HepG2 (cell line): ENCODE data around the gene ABHD1. TPM values are rescaled to one million over a fixed set of nuclear protein-coding genes. Genes with fewer than 3 reads are reported as not detected.

Source experiments
- ATAC-seq: fragments of 200-7000 bp; cut with Tn5 transposase; 3 replicates; pipeline ENCODE4 v1.9.1; 2020; ENCODE audit warnings: mild to moderate bottlenecking, moderate library complexity
- BruUV-seq: library from RNA; stranded (reverse); fragments of 400-500 nt; replicated peaks from 2 replicates; lab custom pipeline; 2021; lab: Mats Ljungman, UMichigan
- CTCF ChIA-PET: fragments of 300-600 bp; formaldehyde crosslinking; extraction: SDS; loops from one replicate; lab custom pipeline; 2021; ENCODE audit warnings: low total read pairs, inconsistent platforms, low intra/inter-chr PET ratio; lab: Yijun Ruan, JAX
- POLR2A ChIA-PET: fragments of 350-600 bp; sonication (Branson Sonifier 250); formaldehyde crosslinking; loops from one replicate; lab custom pipeline; 2020; ENCODE audit warnings: antibody characterized with exemption, inconsistent platforms; lab: Yijun Ruan, JAX
- DNase-seq: peaks from one replicate; pipeline ENCODE4 v3.0.0-alpha.2; 2015; ENCODE audit warnings: low spot score
- FAIRE-seq: peaks from 3 replicates; lab custom pipeline; 2011; peaks lifted over from hg19 to GRCh38; lab: Jason Lieb, UNC
- H2AFZ ChIP-seq: one replicate; pipeline ENCODE4 v1.6.1; 2011; ENCODE audit warnings: low read length, inconsistent platforms
- H3K27ac ChIP-seq: fragments of 300-600 bp; 3 replicates; pipeline ENCODE4 v1.8.0; 2011; ENCODE audit warnings: mixed run types, mild to moderate bottlenecking, mixed read lengths, low read length, inconsistent platforms; ENCODE audit not compliant: insufficient read depth; ENCODE audit errors: extremely low read length
- H3K27me3 ChIP-seq, 2 experiments: fragments of 200-600 bp in 1 of 2; 2 replicates in 1 of 2; 3 replicates in 1 of 2; pipeline versions ENCODE4 v1.6.0 to v1.8.0; 2011; ENCODE audit warnings: low read length in 2 of 2, mild to moderate bottlenecking in 2 of 2, moderate library complexity in 2 of 2, inconsistent platforms in 1 of 2; ENCODE audit not compliant: insufficient read depth in 2 of 2, control insufficient read depth in 1 of 2
- H3K36me3 ChIP-seq, 2 experiments: fragments of 200-600 bp in 1 of 2; replicated peaks in 1 of 2; 2 replicates in 1 of 2; 3 replicates in 1 of 2; pipeline versions ENCODE4 v1.5.1 to v1.8.0; 2011; ENCODE audit warnings: low read length in 2 of 2, inconsistent platforms in 1 of 2; ENCODE audit not compliant: insufficient read depth in 2 of 2, control insufficient read depth in 1 of 2
- H3K4me1 ChIP-seq: 2 replicates; pipeline ENCODE4 v1.5.1; 2012; ENCODE audit warnings: low read length, inconsistent platforms; ENCODE audit not compliant: insufficient read depth
- H3K4me2 ChIP-seq: 2 replicates; pipeline ENCODE4 v1.6.0; 2011; ENCODE audit warnings: low read depth, low read length, inconsistent platforms
- H3K4me3 ChIP-seq, 3 experiments: fragments of 200-600 bp in 1 of 3; sonication (generic), shearing (Covaris generic) in 1 of 3; replicated peaks in 1 of 3; 2 replicates each; pipeline ENCODE4 v1.5.1; 2011 to 2016; ENCODE audit warnings: low read length in 3 of 3, inconsistent platforms in 2 of 3, low read depth in 2 of 3, mild to moderate bottlenecking in 2 of 3, control low read depth in 1 of 3, mixed read lengths in 1 of 3; ENCODE audit not compliant: insufficient read depth in 1 of 3
- H3K79me2 ChIP-seq: one replicate; pipeline ENCODE4 v1.6.1; 2011; ENCODE audit warnings: low read length, inconsistent platforms; ENCODE audit not compliant: insufficient read depth
- H3K9ac ChIP-seq: 2 replicates; pipeline ENCODE4 v1.6.0; 2011; ENCODE audit warnings: mild to moderate bottlenecking, low read depth, low read length, inconsistent platforms; ENCODE audit not compliant: insufficient read depth
- H3K9me3 ChIP-seq: 2 replicates; pipeline ENCODE4 v1.5.1; 2012; ENCODE audit warnings: mild to moderate bottlenecking, low read length
- H4K20me1 ChIP-seq: 2 replicates; pipeline ENCODE4 v1.6.0; 2011; ENCODE audit warnings: inconsistent platforms, mild to moderate bottlenecking, low read length, moderate library complexity; ENCODE audit not compliant: insufficient read depth
- ETV6 ChIP-seq: sonication (generic); formaldehyde crosslinking; conservative IDR thresholded peaks from 2 replicates; pipeline ENCODE4 v1.4.0; 2020; ENCODE audit warnings: missing genetic modification reagents
- HDAC2 ChIP-seq: sonication (generic); formaldehyde crosslinking; IDR thresholded peaks from 2 replicates; pipeline ENCODE4 v1.4.0; 2020; ENCODE audit warnings: missing genetic modification reagents
- HHEX ChIP-seq: IDR thresholded peaks from 2 replicates; pipeline ENCODE4 v1.6.1; 2016; ENCODE audit warnings: control low read depth
- JUND ChIP-seq: sonication (generic); formaldehyde crosslinking; IDR thresholded peaks from 2 replicates; pipeline ENCODE4 v1.8.0; 2022; ENCODE audit warnings: mild to moderate bottlenecking, missing genetic modification reagents
- NBN ChIP-seq: fragments of 450-650 bp; conservative IDR thresholded peaks from 2 replicates; pipeline ENCODE4 v1.6.1; 2017
- NR2C2 ChIP-seq: sonication (generic); formaldehyde crosslinking; IDR thresholded peaks from 2 replicates; pipeline ENCODE4 v1.4.0; 2020; ENCODE audit warnings: missing genetic modification reagents, mild to moderate bottlenecking, moderate library complexity, borderline replicate concordance
- PAF1 ChIP-seq: IDR thresholded peaks from 2 replicates; pipeline ENCODE4 v1.6.1; 2016; ENCODE audit warnings: missing genetic modification reagents, missing compliant biosample characterization
- POLR2AphosphoS5 ChIP-seq: IDR thresholded peaks from 2 replicates; pipeline ENCODE4 v1.6.1; 2012; ENCODE audit warnings: low read depth, low read length
- RFX1 ChIP-seq: fragments of 450-650 bp; IDR thresholded peaks from 2 replicates; pipeline ENCODE4 v1.6.1; 2017
- RXRA ChIP-seq: sonication (generic); formaldehyde crosslinking; IDR thresholded peaks from 2 replicates; pipeline ENCODE4 v1.5.1; 2020; ENCODE audit warnings: missing genetic modification reagents
- TEAD3 ChIP-seq: optimal IDR thresholded peaks from 2 replicates; pipeline ENCODE3; 2016; ENCODE audit warnings: borderline replicate concordance
- ZNF138 ChIP-seq: sonication (generic); formaldehyde crosslinking; IDR thresholded peaks from 2 replicates; pipeline ENCODE4 v1.5.0; 2020; ENCODE audit warnings: mild to moderate bottlenecking, low read depth, missing genetic modification reagents
- ZNF207 ChIP-seq: fragments of 450-650 bp; IDR thresholded peaks from 2 replicates; pipeline ENCODE4 v1.6.1; 2016; ENCODE audit warnings: antibody characterized with exemption, borderline replicate concordance
- ZNF232 ChIP-seq: sonication (generic); formaldehyde crosslinking; IDR thresholded peaks from 2 replicates; pipeline ENCODE4 v1.4.0; 2020; ENCODE audit warnings: missing genetic modification reagents, borderline replicate concordance
- WGBS: methylation state at CpG from one replicate; pipeline ENCODE4 v1.1.6; 2017; ENCODE audit warnings: low lambda C conversion rate; 5-methylcytosine and 5-hydroxymethylcytosine counted together
- in situ Hi-C: cut with HindIII; loops from 2 replicates; pipeline ENCODE4 v1.10.0; 2017; ENCODE audit warnings: low pct_unique_long_range_greater_than_20kb; ENCODE audit not compliant: extremely low pct_ligation_motif_present
- intact Hi-C: fragments of 100-400 bp; cut with micrococcal nuclease; formaldehyde crosslinking; loops from one replicate; pipeline ENCODE4 v1.10.0; 2022; ENCODE audit not compliant: unreplicated experiment
- polyA plus RNA-seq, 8 experiments: library from polyadenylated mRNA; depleted of rRNA in 3 of 8; stranded (reverse) in 7 of 8; unstranded in 1 of 8; fragments of >200 nt; fragmentation: Illumina TruSeq in 4 of 8; extraction: Trizol in 4 of 8; gene quantifications; 2 replicates each; pipeline versions ENCODE4 v1.2.1 to v1.2.3, GENCODE V29; 2011 to 2016; ENCODE audit warnings: low read depth in 4 of 8, missing spikeins in 1 of 8, mixed read lengths in 1 of 8; ENCODE audit not compliant: insufficient read depth in 1 of 8
- total RNA-seq, 5 experiments: library from RNA; depleted of rRNA; stranded (reverse); fragments of >200 nt; fragmentation: Illumina TruSeq; extraction: Trizol; gene quantifications; 2 replicates each; pipeline ENCODE4 v1.2.3, GENCODE V29; 2016; ENCODE audit warnings: low read depth in 1 of 5
- TF ChIP-seq, protein P1 (sequence below): IDR thresholded peaks from 2 replicates; pipeline ENCODE4 v1.6.1; 2016; ENCODE audit warnings: missing compliant biosample characterization, missing genetic modification reagents, borderline replicate concordance
- TF ChIP-seq, protein P2 (sequence below): IDR thresholded peaks from 2 replicates; pipeline ENCODE4 v1.6.1; 2016; ENCODE audit warnings: mild to moderate bottlenecking
- TF ChIP-seq, protein P3 (sequence below): fragments of 450-650 bp; IDR thresholded peaks from 2 replicates; pipeline ENCODE4 v1.6.1; 2017
- TF ChIP-seq, protein P4 (sequence below): sonication (generic); formaldehyde crosslinking; IDR thresholded peaks from 2 replicates; pipeline ENCODE4 v1.8.1; 2022; ENCODE audit warnings: mild to moderate bottlenecking, missing genetic modification reagents
- TF ChIP-seq, protein P5 (sequence below): sonication (generic); formaldehyde crosslinking; conservative IDR thresholded peaks from 2 replicates; pipeline ENCODE4 v1.4.0; 2020; ENCODE audit warnings: missing genetic modification reagents

Gene ABHD1
- total and polyA plus RNA-seq, 2 of the 13 experiments (the other 11 are each of a cell fraction or from before 2014, with no cell fraction given), result 0.04 to 0.81 TPM

DNA sequence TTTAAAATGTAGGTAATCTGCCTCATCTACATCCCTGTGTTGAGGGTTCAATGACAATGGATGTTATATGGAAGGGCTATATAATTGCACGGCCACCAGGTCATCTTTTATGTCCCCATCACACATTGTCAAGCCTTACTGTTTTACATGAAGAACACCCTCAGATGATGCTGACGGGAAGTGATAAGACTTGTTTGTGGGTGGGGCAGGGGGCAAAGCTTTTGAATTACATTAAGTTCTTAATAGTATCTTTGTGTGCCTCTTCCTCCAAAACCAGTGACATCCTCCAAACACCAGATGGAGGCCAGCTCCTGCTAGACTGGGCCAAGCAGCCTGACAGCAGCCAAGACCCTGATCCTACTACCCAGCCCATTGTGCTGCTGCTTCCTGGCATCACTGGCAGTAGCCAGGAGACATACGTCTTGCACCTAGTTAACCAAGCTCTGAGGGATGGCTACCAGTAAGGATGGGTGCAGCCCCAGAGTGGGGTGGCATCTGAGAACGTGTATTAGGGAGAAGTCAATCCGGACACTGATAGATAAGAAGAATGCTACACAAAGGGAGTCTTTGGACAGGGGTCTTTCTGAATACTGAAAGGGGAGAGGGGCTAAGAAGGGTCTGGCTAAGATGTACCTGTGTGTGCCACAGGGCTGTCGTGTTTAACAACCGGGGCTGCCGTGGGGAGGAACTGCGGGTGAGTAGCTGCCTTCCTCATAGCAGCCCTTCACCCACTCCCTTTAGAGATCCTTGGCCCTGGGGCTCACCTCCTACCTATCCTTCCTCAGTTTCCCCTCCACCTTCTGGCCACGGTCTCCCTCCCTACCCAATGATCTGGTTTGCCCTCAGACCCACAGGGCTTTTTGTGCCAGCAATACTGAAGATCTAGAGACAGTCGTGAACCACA lies 5.3 kb downstream of the ABHD1 start:
- in situ Hi-C loops, result no loop called here
- peaks cover 53% of the 10 kb centered on the region for H3K4me1 ChIP-seq
- no peak for FAIRE-seq
- TF ChIP-seq ETV6 (CRISPR knock-in tag) (no peak), HHEX (CRISPR knock-in tag) (no peak), HDAC2 (no peak), NBN (no peak), ZNF207 (no peak), POLR2AphosphoS5 (peak; percentile 32), ZNF232 (CRISPR knock-in tag) (no peak), JUND (CRISPR knock-in tag) (no peak), RXRA (CRISPR knock-in tag) (no peak), ZNF138 (CRISPR knock-in tag) (no peak), PAF1 (CRISPR knock-in tag) (no peak), NR2C2 (CRISPR knock-in tag) (no peak), RFX1 (no peak), TEAD3 (no peak)
- TF ChIP-seq, protein P1, sequence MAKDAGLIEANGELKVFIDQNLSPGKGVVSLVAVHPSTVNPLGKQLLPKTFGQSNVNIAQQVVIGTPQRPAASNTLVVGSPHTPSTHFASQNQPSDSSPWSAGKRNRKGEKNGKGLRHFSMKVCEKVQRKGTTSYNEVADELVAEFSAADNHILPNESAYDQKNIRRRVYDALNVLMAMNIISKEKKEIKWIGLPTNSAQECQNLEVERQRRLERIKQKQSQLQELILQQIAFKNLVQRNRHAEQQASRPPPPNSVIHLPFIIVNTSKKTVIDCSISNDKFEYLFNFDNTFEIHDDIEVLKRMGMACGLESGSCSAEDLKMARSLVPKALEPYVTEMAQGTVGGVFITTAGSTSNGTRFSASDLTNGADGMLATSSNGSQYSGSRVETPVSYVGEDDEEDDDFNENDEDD, result no peak
- TF ChIP-seq, protein P2, sequence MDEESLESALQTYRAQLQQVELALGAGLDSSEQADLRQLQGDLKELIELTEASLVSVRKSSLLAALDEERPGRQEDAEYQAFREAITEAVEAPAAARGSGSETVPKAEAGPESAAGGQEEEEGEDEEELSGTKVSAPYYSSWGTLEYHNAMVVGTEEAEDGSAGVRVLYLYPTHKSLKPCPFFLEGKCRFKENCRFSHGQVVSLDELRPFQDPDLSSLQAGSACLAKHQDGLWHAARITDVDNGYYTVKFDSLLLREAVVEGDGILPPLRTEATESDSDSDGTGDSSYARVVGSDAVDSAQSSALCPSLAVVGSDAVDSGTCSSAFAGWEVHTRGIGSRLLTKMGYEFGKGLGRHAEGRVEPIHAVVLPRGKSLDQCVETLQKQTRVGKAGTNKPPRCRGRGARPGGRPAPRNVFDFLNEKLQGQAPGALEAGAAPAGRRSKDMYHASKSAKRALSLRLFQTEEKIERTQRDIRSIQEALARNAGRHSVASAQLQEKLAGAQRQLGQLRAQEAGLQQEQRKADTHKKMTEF (CRISPR knock-in tag), result no peak
- TF ChIP-seq, protein P3, sequence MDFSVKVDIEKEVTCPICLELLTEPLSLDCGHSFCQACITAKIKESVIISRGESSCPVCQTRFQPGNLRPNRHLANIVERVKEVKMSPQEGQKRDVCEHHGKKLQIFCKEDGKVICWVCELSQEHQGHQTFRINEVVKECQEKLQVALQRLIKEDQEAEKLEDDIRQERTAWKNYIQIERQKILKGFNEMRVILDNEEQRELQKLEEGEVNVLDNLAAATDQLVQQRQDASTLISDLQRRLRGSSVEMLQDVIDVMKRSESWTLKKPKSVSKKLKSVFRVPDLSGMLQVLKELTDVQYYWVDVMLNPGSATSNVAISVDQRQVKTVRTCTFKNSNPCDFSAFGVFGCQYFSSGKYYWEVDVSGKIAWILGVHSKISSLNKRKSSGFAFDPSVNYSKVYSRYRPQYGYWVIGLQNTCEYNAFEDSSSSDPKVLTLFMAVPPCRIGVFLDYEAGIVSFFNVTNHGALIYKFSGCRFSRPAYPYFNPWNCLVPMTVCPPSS, result no peak
- TF ChIP-seq, protein P4, sequence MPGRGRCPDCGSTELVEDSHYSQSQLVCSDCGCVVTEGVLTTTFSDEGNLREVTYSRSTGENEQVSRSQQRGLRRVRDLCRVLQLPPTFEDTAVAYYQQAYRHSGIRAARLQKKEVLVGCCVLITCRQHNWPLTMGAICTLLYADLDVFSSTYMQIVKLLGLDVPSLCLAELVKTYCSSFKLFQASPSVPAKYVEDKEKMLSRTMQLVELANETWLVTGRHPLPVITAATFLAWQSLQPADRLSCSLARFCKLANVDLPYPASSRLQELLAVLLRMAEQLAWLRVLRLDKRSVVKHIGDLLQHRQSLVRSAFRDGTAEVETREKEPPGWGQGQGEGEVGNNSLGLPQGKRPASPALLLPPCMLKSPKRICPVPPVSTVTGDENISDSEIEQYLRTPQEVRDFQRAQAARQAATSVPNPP (CRISPR knock-in tag), result 0 out of 2 replicates have a peak, but pooled peaks have one; percentile 31
- TF ChIP-seq, protein P5, sequence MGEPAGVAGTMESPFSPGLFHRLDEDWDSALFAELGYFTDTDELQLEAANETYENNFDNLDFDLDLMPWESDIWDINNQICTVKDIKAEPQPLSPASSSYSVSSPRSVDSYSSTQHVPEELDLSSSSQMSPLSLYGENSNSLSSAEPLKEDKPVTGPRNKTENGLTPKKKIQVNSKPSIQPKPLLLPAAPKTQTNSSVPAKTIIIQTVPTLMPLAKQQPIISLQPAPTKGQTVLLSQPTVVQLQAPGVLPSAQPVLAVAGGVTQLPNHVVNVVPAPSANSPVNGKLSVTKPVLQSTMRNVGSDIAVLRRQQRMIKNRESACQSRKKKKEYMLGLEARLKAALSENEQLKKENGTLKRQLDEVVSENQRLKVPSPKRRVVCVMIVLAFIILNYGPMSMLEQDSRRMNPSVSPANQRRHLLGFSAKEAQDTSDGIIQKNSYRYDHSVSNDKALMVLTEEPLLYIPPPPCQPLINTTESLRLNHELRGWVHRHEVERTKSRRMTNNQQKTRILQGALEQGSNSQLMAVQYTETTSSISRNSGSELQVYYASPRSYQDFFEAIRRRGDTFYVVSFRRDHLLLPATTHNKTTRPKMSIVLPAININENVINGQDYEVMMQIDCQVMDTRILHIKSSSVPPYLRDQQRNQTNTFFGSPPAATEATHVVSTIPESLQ (CRISPR knock-in tag), result no peak

More for the DNA sequence above, 5.3 kb downstream of the ABHD1 start:
- Histone ChIP-seq H4K20me1 (no peaks in the 10 kb centered on the region; the same call in 1 of the 2 replicates), H3K27ac (no peak overlapping the region), H3K4me2 (no peak overlapping the region), H3K9me3 (no peaks in the 10 kb centered on the region), H3K36me3 (peaks cover 20 to 34% of the 10 kb centered on the region in 2 experiments), H2AFZ (no peak overlapping the region), H3K4me3 (no peak overlapping the region), H3K9ac (no peak overlapping the region), H3K79me2 (peaks cover 16% of the 10 kb centered on the region), H3K27me3 (peaks cover 0 to 7% of the 10 kb centered on the region in 2 experiments; a peak in 2 of 5 replicates)
- intact Hi-C loops, result no loop called here
- no peak for DNase-seq
- ChIA-PET POLR2A (interaction anchor here (1.3 kb wide), 1 partner anchor 66 kb away, joined by 3 read pairs; no protein-coding TSS in a partner anchor), CTCF (no interaction called here)
- no TSS peak for BruUV-seq
- no peak for ATAC-seq
- WGBS, result 93% methylated on average over 11 of the region's 11 CpGs
